Activated CD8-positive, alpha-beta memory T cell treated with anti-CD3 and anti-CD28 coated beads for 4 hours (primary cell): ENCODE measurements around the gene PCSK5.
"Not testable (repeated sequence)": the region's sequence is repeated elsewhere in the genome, so short reads cannot be mapped to it uniquely, and the experiment has no call there.

Source experiments
- DNase-seq, 2 donors: peaks; one replicate each; pipeline ENCODE4 v3.0.0-alpha.2; 2020; ENCODE audit warnings: low read depth in 2 of 2

The PCSK5 gene

DNA sequence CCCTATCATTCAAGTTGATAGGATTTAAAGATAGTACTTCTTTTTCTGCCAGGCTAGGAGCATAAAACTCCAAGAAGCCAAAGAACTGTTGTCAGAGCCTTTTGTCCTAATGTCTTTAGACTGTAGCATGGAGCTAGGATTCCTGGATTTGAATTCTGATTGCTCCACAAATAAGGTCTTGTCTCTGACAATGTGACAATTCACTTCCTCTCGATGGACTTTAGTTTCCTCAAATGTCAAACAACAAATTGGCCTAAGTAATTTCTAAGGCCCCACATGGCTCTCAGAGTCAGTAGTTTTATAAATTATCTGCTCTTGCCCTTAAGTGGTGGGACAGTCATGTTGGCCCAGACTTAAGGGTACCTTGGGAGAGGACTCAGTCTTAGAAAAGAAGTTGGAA is 467.1 kb downstream of the PCSK5 start:
- no peak for DNase-seq

DNA sequence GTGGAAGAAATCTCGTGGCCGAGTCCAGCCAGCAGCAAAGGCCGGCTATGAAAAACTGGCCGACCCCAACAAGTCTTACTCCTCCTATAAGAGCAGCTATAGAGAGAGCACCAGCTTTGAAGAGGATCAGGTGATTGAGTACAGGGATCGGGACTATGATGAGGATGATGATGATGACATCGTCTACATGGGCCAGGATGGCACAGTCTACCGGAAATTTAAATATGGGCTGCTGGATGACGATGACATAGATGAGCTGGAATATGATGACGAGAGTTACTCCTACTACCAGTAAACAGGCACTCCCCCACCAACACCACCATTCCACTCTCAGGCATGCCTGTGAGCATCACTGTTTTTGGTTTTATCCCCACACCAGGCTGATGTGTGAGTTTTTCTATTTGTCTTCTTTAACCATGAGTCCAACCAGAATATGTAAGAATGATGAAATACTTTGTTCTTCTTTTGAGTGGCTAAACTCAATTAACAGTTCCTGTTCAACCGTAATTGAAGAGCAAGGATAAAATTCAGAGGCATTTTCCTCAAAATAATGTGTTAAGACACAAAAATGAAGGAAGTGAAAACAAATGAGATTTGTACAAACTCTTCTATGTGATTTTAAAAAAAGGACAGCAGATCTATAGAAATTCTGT is 468.3 kb downstream of the PCSK5 start:
- no peak for DNase-seq

- no peak for DNase-seq
Observed at GRCh38 chr9:76359365-76359764, 468.9 kb downstream of the PCSK5 start.

GRCh38 chr9:76359766-76360165 is 469.3 kb downstream of the PCSK5 start:
- DNase-seq, result no peak

GRCh38 chr9:76362332-76363031 is 472.0 kb downstream of the PCSK5 start:
- DNase-seq, result not testable (repeated sequence)

DNA sequence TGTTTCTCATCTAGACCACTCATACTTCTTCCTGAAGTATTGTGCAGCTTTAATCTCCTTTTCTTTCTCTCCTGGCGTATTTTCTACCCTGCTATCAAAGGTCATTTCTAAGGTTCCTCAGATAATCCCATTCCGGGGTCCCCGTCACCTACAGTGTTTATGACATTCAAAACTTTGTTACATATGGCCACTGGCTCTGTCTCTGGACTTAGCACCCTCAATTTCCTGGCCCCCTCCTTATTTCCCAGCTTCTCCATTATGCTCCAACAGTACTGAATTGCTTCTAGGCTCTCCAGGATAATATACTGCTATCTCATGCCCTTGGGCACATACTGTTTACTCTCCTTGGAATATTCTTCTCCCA is 472.5 kb downstream of the PCSK5 start:
- DNase-seq, result no peak

DNA sequence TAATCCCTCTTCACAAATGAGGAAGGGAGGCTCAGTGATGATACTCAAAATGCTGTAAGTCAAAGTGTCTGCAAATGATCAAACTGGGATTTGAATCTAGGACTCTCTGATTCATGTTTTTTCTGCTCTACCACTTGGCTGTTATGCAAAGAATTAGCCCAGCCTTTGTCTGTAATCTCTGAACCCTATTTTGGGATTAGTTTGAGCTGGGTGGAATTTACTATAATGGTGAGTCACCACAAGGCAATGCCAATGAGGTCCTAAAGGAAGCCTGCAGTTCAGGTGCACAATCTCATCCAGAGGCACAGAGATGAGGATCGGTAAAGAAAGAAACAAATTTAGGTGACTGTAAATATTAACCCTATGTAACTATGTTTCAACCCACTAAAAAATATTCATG is 474.6 kb downstream of the PCSK5 start:
- DNase-seq, result no peak

- DNase-seq, result no peak
Observed at GRCh38 chr9:76366275-76366674, 475.8 kb downstream of the PCSK5 start.

GRCh38 chr9:76369583-76369982 is 479.1 kb downstream of the PCSK5 start:
- DNase-seq, result no peak

DNA sequence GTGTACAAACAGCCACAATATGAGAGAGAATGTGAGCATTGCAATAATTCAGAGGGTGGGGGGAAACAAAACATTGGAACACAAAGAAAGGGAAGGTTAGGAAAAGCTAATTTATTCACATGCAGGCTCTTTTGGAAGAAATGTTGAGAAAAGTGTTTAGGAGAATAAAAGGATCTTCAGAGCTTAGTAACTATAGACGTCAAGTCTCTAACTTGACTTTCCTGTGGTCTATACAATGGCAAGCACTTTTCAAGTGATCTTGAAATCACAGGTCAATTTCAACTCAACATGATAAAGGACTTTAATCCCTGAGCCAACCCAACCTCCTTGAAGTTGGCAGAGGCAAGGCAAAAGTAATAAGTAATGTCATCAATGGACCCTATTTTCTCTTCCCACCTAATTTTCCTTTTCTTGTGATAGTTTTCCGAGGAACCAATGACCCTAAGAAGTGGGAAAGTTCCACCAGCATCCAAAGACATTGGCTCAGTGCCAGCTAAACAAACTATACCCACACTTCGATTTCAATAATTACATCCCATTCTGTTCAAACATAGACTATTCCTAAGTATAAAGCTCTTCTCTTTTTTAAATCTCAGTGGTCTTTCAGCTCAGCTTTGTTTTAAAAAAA is 480.0 kb downstream of the PCSK5 start:
- no peak for DNase-seq

DNA sequence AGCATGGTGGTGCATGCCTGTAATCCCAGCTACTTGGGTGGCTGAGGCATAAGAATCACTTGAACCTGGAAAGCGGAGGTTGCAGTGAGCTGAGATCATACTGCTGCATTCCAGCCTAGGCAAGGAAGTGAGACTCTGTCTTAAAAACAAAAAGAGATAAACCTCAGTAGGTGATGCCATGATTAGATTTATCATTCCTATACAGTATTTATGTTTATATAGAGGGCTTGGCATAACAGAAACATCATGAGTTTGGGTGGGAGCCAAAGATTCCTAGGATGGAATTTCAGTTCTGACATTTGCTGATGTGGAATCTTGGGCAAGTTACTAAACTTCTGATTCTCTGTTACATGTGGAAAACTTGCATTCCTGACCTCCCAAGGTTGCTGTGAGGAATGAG is 481.4 kb downstream of the PCSK5 start:
- DNase-seq, result no peak

DNA sequence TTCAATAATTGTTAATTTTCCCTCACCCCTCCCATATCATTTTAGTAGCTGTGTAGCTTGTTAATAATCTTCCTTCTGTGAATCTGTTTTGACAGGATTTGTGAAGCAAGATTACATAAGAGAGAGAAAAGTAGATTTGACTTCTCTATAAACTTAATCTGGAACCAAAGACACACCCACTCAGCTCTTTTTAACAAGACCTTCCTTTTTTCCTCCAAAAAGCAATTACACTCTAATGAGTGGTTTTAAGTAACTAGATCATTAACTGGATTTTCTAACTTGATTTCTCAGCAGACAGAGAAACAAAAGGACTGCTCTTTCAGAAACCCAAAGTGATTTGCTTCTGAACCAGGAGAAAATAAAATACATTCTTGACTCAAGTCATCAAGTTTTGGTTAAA is 481.9 kb downstream of the PCSK5 start:
- no peak for DNase-seq

GRCh38 chr9:76373173-76373783 is 482.8 kb downstream of the PCSK5 start:
- no peak for DNase-seq

DNA sequence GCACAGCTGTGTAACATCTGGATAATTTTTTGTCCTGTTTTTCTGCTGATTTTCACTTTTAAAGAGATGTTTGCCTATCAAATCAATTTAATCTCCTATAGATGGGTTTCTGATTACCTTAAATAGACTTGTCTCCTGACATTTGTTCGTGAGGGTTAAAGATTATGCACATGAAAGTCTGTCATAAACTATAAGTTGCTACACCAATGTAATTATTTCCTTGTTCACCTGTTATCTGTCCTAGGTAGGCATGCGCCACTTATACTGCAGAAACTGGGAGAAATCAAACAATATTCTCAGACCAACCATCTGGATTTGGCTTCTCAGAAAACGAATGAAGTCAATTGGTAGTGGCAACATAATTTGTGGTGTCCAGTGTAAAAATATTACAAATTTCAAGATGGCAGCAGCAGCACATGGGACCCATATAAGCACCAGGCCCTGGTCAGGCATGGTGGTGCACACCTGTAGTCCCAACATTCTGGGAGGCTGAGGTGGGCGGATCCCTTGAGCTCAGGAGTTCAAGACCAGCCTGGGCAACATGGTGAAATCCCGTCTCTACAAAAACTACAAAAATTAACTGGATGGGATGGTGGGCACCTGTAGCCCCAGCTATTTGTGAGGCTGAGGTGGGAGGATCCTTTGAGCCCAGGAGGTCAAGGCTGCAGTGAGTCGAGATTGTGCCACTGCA is 483.5 kb downstream of the PCSK5 start:
- DNase-seq, result no peak

DNA sequence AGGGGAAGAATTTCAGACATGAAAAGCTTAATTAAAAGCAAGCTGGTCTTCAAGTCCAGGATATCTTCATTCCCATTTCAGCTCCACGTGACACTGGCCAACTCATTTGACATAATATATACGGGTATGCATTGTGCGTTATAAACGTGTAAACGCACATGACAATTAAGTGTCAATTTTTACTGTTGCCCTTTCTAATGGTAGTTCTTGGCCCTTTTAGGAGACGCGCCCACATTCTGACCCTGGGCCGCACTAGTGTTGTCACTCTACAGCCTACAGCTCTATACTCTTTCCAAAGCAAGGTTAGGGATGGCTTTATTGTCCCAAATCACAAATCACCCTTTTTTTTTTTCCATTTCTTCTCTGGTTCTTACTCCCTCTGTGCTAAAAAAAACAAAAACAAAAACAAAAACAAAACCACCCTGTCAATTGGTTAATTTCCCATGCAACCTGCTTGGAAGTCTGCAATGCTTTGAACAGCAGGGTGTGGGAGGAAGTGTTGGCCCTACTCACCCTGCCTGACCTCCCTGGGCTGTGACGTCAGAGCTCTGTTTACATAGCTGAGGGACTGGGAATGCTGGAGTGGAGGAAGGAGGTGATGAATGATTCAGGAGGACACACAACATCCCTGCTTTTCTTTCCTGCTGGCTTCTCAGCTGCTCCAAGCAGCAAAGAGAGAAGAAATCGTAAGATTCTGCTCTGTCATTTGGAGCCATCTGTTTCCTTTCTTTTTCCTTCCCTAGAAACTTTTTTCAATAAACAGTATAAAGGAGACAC is 484.5 kb downstream of the PCSK5 start:
- DNase-seq, result no peak

DNA sequence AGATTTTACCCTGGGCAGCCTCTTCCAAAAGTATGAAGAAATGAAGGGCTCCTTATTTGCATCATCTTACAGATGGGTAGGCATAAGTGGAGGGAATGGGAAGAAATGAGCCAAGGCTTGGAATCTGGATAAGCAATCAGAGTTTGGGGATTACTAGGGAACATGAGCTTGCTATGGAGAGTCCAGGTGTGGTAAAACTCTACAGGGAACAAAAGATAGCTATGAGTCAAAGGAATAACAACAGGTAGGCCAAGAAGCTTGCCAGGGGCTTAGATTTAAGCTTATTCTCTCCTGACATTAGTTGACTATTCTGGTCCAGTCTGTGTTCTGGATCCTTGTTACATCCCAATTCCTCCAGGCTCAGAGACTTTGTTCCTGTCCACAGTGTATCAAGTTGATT is 487.3 kb downstream of the PCSK5 start:
- DNase-seq, result no peak

DNA sequence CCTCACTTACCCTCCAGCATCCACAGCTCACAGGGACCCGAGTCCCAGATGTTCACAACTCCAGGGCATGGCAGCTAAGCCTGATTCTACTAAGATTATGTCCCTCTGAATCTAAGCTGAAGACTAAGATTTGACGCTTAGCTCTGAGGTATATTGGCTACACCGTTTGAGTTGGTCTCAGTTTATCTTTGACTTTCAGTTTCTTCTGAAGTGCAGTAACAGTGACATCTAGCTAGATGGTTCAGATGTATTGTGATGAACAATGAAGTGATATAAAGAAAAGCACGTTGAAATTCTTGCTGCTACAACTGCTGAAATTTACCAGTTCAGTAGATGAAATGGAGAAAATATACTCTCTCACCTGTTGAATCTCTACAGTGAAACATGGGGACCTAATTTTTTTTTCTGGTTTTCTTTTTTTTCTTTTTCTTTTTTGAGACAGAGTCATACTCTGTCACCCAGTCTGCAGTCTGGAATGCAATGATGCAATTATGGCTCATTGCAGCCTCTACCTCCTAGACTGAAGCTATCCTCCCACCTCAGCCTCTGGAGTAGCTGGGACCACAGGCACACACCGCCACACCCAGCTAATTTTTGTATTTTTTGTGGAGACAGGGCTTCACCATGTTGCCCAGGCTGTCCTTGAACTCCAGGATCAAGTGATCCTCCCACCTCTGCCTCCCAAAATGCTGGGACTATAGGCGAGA is 488.0 kb downstream of the PCSK5 start:
- no peak for DNase-seq

GRCh38 chr9:76379494-76379893 is 489.0 kb downstream of the PCSK5 start:
- no peak for DNase-seq

GRCh38 chr9:76390656-76391055 is 500.2 kb downstream of the PCSK5 start:
- DNase-seq, result no peak

GRCh38 chr9:76394195-76394959 is 503.9 kb downstream of the PCSK5 start, which contains the start of gene RFK:
Gene RFK (minus strand): TSS chr9:76394426. CDS start chr9:76394171, 255 bp downstream.
- peak; percentile 83 to 85 for DNase-seq
